ENCODE data around the gene HIPK2.

DNA sequence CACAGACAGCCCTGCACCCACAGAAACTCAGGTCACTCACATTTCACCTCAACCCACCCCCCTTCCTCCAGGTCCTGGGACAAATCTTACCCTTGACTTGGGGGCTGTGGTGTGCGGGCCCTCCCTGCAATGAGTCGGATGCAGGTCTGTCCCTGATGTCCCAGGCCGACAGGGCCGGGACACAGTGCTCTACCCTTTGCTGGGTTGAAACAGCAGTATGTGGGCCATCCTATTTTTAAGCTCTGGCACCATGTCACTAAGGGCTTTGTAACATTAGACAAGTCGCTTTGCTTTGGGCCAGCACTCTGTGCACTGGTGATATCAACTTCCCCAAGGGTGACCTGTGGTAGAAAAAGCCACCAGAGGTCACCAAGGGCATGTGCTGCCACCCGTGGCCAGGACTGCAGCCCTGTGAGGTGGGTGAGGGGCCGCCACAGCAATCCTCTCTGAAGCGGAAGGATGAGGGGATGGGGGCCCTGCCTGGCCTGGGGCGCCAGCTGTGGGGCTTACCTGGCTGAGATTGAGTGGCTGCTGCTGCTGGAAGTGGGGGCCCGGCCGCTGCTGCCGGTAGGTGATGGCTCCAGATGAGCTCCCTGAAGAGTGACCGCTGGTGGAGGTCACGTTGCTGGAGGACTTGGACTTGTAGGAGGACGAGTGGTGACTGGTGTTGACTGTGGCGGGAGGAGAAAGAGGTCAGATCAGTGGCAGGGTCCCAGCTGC, 203.0 kb downstream of the HIPK2 start:
- no peak for TF ChIP-seq POLR2A (IDR thresholded peaks at IDR 0.05; ENCODE audit: low read depth, low read length)
- no peak for TF ChIP-seq TAF1 (IDR thresholded peaks at IDR 0.05; ENCODE audit: borderline replicate concordance, low read depth, low read length)
- no peak for TF ChIP-seq POLR2AphosphoS5 (IDR thresholded peaks at IDR 0.05; ENCODE audit: low read depth, low read length)
